ENCODE results near the gene PRDM16.

Gene PRDM16

GRCh38 chr1:3444736-3445135 lies 375.7 kb downstream of the PRDM16 start:
- no peak for ATAC-seq
- TF ChIP-seq TCF4 (CRISPR knock-in tag; IDR thresholded peaks at IDR 0.05; ENCODE audit: borderline replicate concordance) (no peak), ZFP3 (CRISPR knock-in tag; IDR thresholded peaks at IDR 0.05) (no peak), BACH2 (CRISPR knock-in tag; IDR thresholded peaks at IDR 0.05; ENCODE audit: borderline replicate concordance) (no peak), RARB (CRISPR knock-in tag; IDR thresholded peaks at IDR 0.05) (no peak), TSHZ2 (CRISPR knock-in tag; IDR thresholded peaks at IDR 0.05) (no peak), CREB5 (CRISPR knock-in tag; IDR thresholded peaks at IDR 0.05; ENCODE audit: low read depth) (no peak), OSR1 (CRISPR knock-in tag; IDR thresholded peaks at IDR 0.05) (no peak), PPARA (CRISPR knock-in tag; IDR thresholded peaks at IDR 0.05; ENCODE audit: borderline replicate concordance) (no peak), ESRRG (CRISPR knock-in tag; IDR thresholded peaks at IDR 0.05) (no peak), CSDC2 (CRISPR knock-in tag; IDR thresholded peaks at IDR 0.05) (no peak), ISL1 (CRISPR knock-in tag; IDR thresholded peaks at IDR 0.05) (no peak)

DNA sequence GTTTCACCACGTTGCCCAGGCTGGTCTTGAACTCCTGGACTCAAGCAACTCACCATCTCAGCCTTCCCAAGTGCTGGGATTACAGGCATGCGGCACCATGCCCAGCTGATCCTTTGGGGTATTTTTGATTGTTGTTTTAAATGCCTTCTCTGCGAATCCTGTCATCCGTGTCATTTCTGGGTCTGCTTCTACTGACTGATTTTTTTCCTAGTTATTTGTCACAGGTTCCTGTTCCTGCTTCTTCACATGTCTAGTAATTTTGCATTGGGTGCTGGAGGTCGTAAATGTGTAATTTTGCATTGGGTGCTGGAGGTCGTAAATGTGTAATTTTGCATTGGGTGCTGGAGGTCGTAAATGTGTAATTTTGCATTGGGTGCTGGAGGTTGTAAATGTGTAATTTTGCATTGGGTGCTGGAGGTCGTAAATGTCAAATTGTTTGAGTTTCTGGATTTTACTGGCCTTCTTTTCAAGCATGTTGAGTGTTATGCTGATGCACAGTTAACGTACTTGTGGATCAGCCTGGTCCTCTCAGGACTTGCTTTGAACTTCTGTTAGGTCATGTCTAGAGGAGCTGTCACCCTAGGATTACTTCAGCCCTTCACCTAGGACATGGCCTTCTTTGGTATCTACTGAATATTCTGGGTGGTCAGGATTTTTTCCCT lies 381.3 kb downstream of the PRDM16 start:
- no peak for ATAC-seq
- no peak for TF ChIP-seq OSR1 (CRISPR knock-in tag; IDR thresholded peaks at IDR 0.05)
- TF ChIP-seq, protein P1, sequence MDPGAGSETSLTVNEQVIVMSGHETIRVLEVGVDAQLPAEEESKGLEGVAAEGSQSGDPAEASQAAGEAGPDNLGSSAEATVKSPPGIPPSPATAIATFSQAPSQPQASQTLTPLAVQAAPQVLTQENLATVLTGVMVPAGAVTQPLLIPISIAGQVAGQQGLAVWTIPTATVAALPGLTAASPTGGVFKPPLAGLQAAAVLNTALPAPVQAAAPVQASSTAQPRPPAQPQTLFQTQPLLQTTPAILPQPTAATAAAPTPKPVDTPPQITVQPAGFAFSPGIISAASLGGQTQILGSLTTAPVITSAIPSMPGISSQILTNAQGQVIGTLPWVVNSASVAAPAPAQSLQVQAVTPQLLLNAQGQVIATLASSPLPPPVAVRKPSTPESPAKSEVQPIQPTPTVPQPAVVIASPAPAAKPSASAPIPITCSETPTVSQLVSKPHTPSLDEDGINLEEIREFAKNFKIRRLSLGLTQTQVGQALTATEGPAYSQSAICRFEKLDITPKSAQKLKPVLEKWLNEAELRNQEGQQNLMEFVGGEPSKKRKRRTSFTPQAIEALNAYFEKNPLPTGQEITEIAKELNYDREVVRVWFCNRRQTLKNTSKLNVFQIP (CRISPR knock-in tag; IDR thresholded peaks at IDR 0.05; ENCODE audit: borderline replicate concordance, low read depth): no peak
- TF ChIP-seq ZNF70 (CRISPR knock-in tag; IDR thresholded peaks at IDR 0.05): no peak
- TF ChIP-seq CREB5 (CRISPR knock-in tag; IDR thresholded peaks at IDR 0.05; ENCODE audit: low read depth): no peak
- no peak for TF ChIP-seq RARB (CRISPR knock-in tag; IDR thresholded peaks at IDR 0.05)
- no peak for TF ChIP-seq ISL1 (CRISPR knock-in tag; IDR thresholded peaks at IDR 0.05)
- TF ChIP-seq BACH2 (CRISPR knock-in tag; IDR thresholded peaks at IDR 0.05; ENCODE audit: borderline replicate concordance): no peak
- no peak for TF ChIP-seq TCF4 (CRISPR knock-in tag; IDR thresholded peaks at IDR 0.05; ENCODE audit: borderline replicate concordance)
- TF ChIP-seq GLIS3 (CRISPR knock-in tag; IDR thresholded peaks at IDR 0.05): no peak
- no peak for TF ChIP-seq SNAI2 (CRISPR knock-in tag; IDR thresholded peaks at IDR 0.05)
- TF ChIP-seq TOX (CRISPR knock-in tag; IDR thresholded peaks at IDR 0.05; ENCODE audit: borderline replicate concordance): no peak
- no peak for TF ChIP-seq ZFP30 (CRISPR knock-in tag; IDR thresholded peaks at IDR 0.05)
- TF ChIP-seq PPARA (CRISPR knock-in tag; IDR thresholded peaks at IDR 0.05; ENCODE audit: borderline replicate concordance): no peak
- no peak for TF ChIP-seq ZNF8 (CRISPR knock-in tag; IDR thresholded peaks at IDR 0.05)
- no peak for TF ChIP-seq ZNF565 (CRISPR knock-in tag; conservative IDR thresholded peaks at IDR 0.05; ENCODE audit: low read depth)
- no peak for TF ChIP-seq CSDC2 (CRISPR knock-in tag; IDR thresholded peaks at IDR 0.05)
- TF ChIP-seq, protein P2, sequence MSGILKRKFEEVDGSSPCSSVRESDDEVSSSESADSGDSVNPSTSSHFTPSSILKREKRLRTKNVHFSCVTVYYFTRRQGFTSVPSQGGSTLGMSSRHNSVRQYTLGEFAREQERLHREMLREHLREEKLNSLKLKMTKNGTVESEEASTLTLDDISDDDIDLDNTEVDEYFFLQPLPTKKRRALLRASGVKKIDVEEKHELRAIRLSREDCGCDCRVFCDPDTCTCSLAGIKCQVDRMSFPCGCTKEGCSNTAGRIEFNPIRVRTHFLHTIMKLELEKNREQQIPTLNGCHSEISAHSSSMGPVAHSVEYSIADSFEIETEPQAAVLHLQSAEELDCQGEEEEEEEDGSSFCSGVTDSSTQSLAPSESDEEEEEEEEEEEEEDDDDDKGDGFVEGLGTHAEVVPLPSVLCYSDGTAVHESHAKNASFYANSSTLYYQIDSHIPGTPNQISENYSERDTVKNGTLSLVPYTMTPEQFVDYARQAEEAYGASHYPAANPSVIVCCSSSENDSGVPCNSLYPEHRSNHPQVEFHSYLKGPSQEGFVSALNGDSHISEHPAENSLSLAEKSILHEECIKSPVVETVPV (CRISPR knock-in tag; IDR thresholded peaks at IDR 0.05): no peak
- TF ChIP-seq ARNTL (CRISPR knock-in tag; IDR thresholded peaks at IDR 0.05; ENCODE audit: borderline replicate concordance, low read depth): no peak
- no peak for TF ChIP-seq ESRRG (CRISPR knock-in tag; IDR thresholded peaks at IDR 0.05)
- TF ChIP-seq, protein P3, sequence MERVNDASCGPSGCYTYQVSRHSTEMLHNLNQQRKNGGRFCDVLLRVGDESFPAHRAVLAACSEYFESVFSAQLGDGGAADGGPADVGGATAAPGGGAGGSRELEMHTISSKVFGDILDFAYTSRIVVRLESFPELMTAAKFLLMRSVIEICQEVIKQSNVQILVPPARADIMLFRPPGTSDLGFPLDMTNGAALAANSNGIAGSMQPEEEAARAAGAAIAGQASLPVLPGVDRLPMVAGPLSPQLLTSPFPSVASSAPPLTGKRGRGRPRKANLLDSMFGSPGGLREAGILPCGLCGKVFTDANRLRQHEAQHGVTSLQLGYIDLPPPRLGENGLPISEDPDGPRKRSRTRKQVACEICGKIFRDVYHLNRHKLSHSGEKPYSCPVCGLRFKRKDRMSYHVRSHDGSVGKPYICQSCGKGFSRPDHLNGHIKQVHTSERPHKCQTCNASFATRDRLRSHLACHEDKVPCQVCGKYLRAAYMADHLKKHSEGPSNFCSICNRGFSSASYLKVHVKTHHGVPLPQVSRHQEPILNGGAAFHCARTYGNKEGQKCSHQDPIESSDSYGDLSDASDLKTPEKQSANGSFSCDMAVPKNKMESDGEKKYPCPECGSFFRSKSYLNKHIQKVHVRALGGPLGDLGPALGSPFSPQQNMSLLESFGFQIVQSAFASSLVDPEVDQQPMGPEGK (CRISPR knock-in tag; IDR thresholded peaks at IDR 0.05; ENCODE audit: borderline replicate concordance): no peak
